OCI-LY7 (cell line): ENCODE data around the gene AFDN. TPM values are rescaled to one million over a fixed set of nuclear protein-coding genes. Genes with fewer than 3 reads are reported as not detected.

ENCODE experiments used
- BruUV-seq: library from RNA; stranded (reverse); fragments of 400-500 nt; replicated peaks from 2 replicates; lab custom pipeline; 2021; lab: Mats Ljungman, UMichigan
- CTCF ChIA-PET: fragments of 300-600 bp; sonication (Branson Sonifier 250); formaldehyde crosslinking; loops from one replicate; lab custom pipeline; 2022; ENCODE audit warnings: antibody characterized with exemption; ENCODE audit not compliant: unreplicated experiment; lab: Charles Lee
- POLR2A ChIA-PET: fragments of 300-600 bp; sonication (Branson Sonifier 250); formaldehyde crosslinking; loops from one replicate; lab custom pipeline; 2022; ENCODE audit warnings: antibody characterized with exemption; lab: Charles Lee
- DNase-seq: peaks from one replicate; pipeline ENCODE4 v3.0.0-alpha.2; 2015; ENCODE audit warnings: low spot score
- H2AFZ ChIP-seq: fragments of 200-600 bp; sonication (generic), shearing (Covaris generic); 2 replicates; pipeline ENCODE4 v1.6.1; 2014; ENCODE audit warnings: mild to moderate bottlenecking, antibody characterized with exemption, low read length, moderate library complexity
- H3K27ac ChIP-seq: fragments of 200-600 bp; sonication (generic); 2 replicates; pipeline ENCODE4 v1.5.1; 2014; ENCODE audit warnings: mixed run types, low read depth, mild to moderate bottlenecking, moderate library complexity, low read length, inconsistent platforms; ENCODE audit not compliant: poor library complexity, severe bottlenecking
- H3K36me3 ChIP-seq: fragments of 200-600 bp; sonication (generic); 2 replicates; pipeline ENCODE4 v1.6.1; 2014; ENCODE audit warnings: mild to moderate bottlenecking, antibody characterized with exemption, low read length, moderate library complexity, mixed read lengths; ENCODE audit not compliant: insufficient read depth
- H3K4me1 ChIP-seq: fragments of 200-600 bp; sonication (generic); 2 replicates; pipeline ENCODE4 v1.5.1; 2014; ENCODE audit warnings: mild to moderate bottlenecking, low read length; ENCODE audit not compliant: insufficient read depth, poor library complexity, severe bottlenecking
- H3K4me2 ChIP-seq: fragments of 200-600 bp; sonication (generic); 2 replicates; pipeline ENCODE4 v1.6.1; 2014; ENCODE audit warnings: mild to moderate bottlenecking, low read length
- H3K4me3 ChIP-seq: fragments of 200-600 bp; sonication (generic); 2 replicates; pipeline ENCODE4 v1.5.1; 2014; ENCODE audit warnings: mild to moderate bottlenecking, low read depth, low read length; ENCODE audit not compliant: poor library complexity, severe bottlenecking
- H3K79me2 ChIP-seq: fragments of 200-600 bp; sonication (generic); 2 replicates; pipeline ENCODE4 v1.6.1; 2016; ENCODE audit warnings: low read depth, mild to moderate bottlenecking, low read length, moderate library complexity, mixed read lengths; ENCODE audit not compliant: insufficient read depth
- H3K9me2 ChIP-seq: fragments of 200-600 bp; sonication (generic); 2 replicates; pipeline ENCODE4 v1.6.1; 2016; ENCODE audit warnings: mild to moderate bottlenecking, low read length, mixed read lengths; ENCODE audit not compliant: insufficient read depth
- H3K9me3 ChIP-seq: fragments of 200-600 bp; sonication (generic); 2 replicates; pipeline ENCODE4 v1.6.1; 2014; ENCODE audit warnings: mild to moderate bottlenecking, mixed run types, low read length, mixed read lengths
- H4K20me1 ChIP-seq: fragments of 200-600 bp; sonication (generic); 2 replicates; pipeline ENCODE4 v1.6.1; 2014; ENCODE audit warnings: mild to moderate bottlenecking, antibody characterized with exemption, low read length, moderate library complexity, mixed read lengths; ENCODE audit not compliant: insufficient read depth
- EZH2phosphoT487 ChIP-seq: fragments of 200-600 bp; sonication (generic); IDR thresholded peaks from 2 replicates; pipeline ENCODE4 v1.6.1; 2018; ENCODE audit warnings: low read depth, borderline replicate concordance, mild to moderate bottlenecking, mixed run types, antibody characterized with exemption, low read length, moderate library complexity, mixed read lengths
- intact Hi-C: fragments of 100-400 bp; cut with micrococcal nuclease; formaldehyde crosslinking; loops from one replicate; pipeline ENCODE4 v1.10.0; 2022; ENCODE audit not compliant: unreplicated experiment
- total RNA-seq, 2 experiments: library from RNA; depleted of rRNA in 1 of 2; stranded (reverse); fragments of >200 nt in 1 of 2; shearing (Covaris generic) in 1 of 2; gene quantifications; 2 replicates each; pipeline ENCODE4 v1.2.3, GENCODE V29; 2014 to 2022
- TF ChIP-seq, protein P1 (sequence below): fragments of 200-600 bp; sonication (generic); conservative IDR thresholded peaks from 2 replicates; pipeline ENCODE4 v1.5.1; 2014; ENCODE audit warnings: mild to moderate bottlenecking, antibody characterized with exemption, low read length, moderate library complexity, mixed read lengths

The AFDN gene
- total RNA-seq, 2 experiments from 2014 or later, result 43.6 to 71.6 TPM

DNA sequence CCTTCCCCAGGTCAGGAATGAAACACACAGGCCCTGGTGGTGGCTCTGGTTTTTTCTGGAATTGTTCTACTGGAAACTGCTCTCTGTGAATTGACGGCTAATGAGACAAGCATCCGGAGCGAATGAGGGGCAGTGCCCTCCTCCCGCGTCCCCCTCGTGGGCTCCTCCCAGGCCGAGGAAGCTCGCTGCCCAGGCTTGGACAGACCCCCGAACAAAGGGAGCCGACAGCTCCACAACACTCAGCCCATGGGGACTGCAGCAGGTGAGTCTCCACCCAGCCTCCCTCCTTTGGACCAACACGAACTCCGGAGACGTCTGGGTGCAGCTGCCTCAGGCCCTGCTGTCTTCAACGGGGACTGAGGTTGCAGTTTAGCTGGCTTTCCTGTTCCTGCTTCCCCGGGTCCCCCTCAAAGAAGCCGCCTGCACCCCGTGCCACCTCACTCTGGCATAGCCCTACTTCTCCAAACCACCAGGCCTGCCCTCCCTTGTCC, 31.3 kb upstream of the AFDN start:
- H3K4me2 ChIP-seq, result no peak overlapping the region
- CTCF ChIA-PET, result no interaction called here
- H2AFZ ChIP-seq, result no peak overlapping the region

GRCh38 chr6:167795874-167796191, 30.9 kb upstream of the AFDN start:
- Histone ChIP-seq H3K79me2 (no peaks in the 10 kb centered on the region), H3K27ac (no peak overlapping the region), H3K4me1 (no peaks in the 10 kb centered on the region), H3K36me3 (no peaks in the 10 kb centered on the region), H3K4me3 (no peak overlapping the region), H2AFZ (no peak overlapping the region), H3K9me3 (no peaks in the 10 kb centered on the region), H3K4me2 (no peak overlapping the region), H4K20me1 (no peaks in the 10 kb centered on the region), H3K9me2 (no peaks in the 10 kb centered on the region)
- CTCF ChIA-PET, result no interaction called here
- no TSS peak for BruUV-seq
- TF ChIP-seq EZH2phosphoT487, result no peak
- TF ChIP-seq, protein P1, sequence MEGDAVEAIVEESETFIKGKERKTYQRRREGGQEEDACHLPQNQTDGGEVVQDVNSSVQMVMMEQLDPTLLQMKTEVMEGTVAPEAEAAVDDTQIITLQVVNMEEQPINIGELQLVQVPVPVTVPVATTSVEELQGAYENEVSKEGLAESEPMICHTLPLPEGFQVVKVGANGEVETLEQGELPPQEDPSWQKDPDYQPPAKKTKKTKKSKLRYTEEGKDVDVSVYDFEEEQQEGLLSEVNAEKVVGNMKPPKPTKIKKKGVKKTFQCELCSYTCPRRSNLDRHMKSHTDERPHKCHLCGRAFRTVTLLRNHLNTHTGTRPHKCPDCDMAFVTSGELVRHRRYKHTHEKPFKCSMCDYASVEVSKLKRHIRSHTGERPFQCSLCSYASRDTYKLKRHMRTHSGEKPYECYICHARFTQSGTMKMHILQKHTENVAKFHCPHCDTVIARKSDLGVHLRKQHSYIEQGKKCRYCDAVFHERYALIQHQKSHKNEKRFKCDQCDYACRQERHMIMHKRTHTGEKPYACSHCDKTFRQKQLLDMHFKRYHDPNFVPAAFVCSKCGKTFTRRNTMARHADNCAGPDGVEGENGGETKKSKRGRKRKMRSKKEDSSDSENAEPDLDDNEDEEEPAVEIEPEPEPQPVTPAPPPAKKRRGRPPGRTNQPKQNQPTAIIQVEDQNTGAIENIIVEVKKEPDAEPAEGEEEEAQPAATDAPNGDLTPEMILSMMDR, result no peak
- intact Hi-C loops, result no loop called here
- POLR2A ChIA-PET, result interaction anchor here (0.9 kb wide), 1 partner anchor 12 kb away, joined by 3 read pairs; no protein-coding TSS in a partner anchor
- no peak for DNase-seq

More for the DNA sequence above, 31.3 kb upstream of the AFDN start:
- Histone ChIP-seq H3K9me3 (no peaks in the 10 kb centered on the region), H3K4me3 (no peak overlapping the region), H3K9me2 (no peaks in the 10 kb centered on the region), H4K20me1 (no peaks in the 10 kb centered on the region), H3K36me3 (no peaks in the 10 kb centered on the region), H3K4me1 (no peaks in the 10 kb centered on the region), H3K79me2 (no peaks in the 10 kb centered on the region), H3K27ac (no peak overlapping the region)
- POLR2A ChIA-PET, result interaction anchor here (0.6 to 1.5 kb wide), 3 partner anchors 13 to 18 kb away, joined by 3 to 6 read pairs (median 3); no protein-coding TSS in a partner anchor
- intact Hi-C loops, result no loop called here
- no peak for TF ChIP-seq EZH2phosphoT487
- TF ChIP-seq, protein P1, result no peak
- no TSS peak for BruUV-seq
- DNase-seq, result no peak

DNA sequence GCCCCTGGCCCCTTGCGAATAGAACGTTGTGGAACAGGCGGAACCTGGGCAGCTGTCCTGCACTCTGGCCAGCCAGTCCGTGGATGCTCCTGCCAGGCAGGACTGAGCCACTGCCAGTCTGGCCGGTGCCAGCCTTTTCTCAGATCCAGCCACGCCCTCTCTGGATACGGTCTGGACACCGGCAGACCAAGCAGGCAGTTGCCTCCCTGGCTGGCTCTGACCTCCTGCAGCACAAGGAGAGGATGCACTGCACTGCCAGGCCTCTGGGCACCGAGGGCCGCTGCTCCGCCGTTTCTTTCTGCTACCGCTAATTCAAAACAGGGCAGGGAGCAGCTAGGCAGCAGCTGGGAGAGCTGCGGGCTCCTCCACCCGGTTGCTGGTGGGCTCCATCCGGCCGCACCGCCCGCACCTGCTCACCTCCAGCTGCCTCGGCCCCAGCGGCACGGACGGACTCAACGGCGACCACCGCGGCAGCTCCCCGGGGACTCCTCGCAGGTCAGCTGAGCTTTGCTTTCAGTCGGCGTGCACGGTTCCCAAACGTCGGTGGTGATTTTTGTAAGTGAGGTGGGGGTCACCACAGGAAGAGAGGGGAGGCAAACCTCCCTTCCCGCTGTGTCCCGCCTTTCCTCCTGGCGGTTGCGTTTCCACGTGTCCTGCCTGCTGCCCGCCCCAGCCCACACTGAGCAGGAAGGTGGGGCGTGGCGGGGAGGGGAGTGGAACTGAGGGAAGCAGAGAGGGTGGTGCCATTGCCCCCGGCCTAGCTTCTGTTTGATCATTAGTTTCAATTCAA, 30.3 kb upstream of the AFDN start:
- Histone ChIP-seq H3K4me2 (no peak overlapping the region), H3K36me3 (no peaks in the 10 kb centered on the region), H3K4me1 (no peaks in the 10 kb centered on the region), H4K20me1 (no peaks in the 10 kb centered on the region), H3K9me2 (no peaks in the 10 kb centered on the region), H3K9me3 (no peaks in the 10 kb centered on the region), H3K4me3 (no peak overlapping the region), H3K27ac (no peak overlapping the region), H2AFZ (no peak overlapping the region), H3K79me2 (no peaks in the 10 kb centered on the region)
- intact Hi-C loops, result no loop called here
- TF ChIP-seq, protein P1, result no peak
- TF ChIP-seq EZH2phosphoT487, result no peak
- CTCF ChIA-PET, result no interaction called here
- no peak for DNase-seq
- no TSS peak for BruUV-seq
- POLR2A ChIA-PET, result no interaction called here
